GM12878 (cell line): ENCODE data around the gene UBE2L6. TPM values are rescaled to one million over a fixed set of nuclear protein-coding genes. Genes with fewer than 3 reads are reported as not detected.

Experiments
- BRCA1 ChIP-seq: IDR thresholded peaks from 2 replicates; pipeline ENCODE4 v1.6.1; 2011; ENCODE audit warnings: low read depth, low read length, improper control_type of control experiment
- CBX5 ChIP-seq: sonication (generic); IDR thresholded peaks from 2 replicates; pipeline ENCODE4 v1.6.1; 2016; ENCODE audit warnings: low read depth, moderate library complexity, mild to moderate bottlenecking, inconsistent platforms
- ELK1 ChIP-seq: IDR thresholded peaks from 2 replicates; pipeline ENCODE4 v1.6.1; 2012; ENCODE audit warnings: low read depth, low read length, improper control_type of control experiment
- FOS ChIP-seq: IDR thresholded peaks from 3 replicates; pipeline ENCODE4 v1.6.1; 2011; ENCODE audit warnings: borderline replicate concordance; ENCODE audit not compliant: insufficient read length; ENCODE audit errors: extremely low read depth
- IRF4 ChIP-seq: IDR thresholded peaks from 2 replicates; pipeline ENCODE4 v1.6.1; 2011; ENCODE audit warnings: low read depth, low read length
- JUND ChIP-seq: IDR thresholded peaks from 2 replicates; pipeline ENCODE4 v1.6.1; 2012; ENCODE audit warnings: low read depth, mild to moderate bottlenecking, low read length, improper control_type of control experiment, moderate library complexity
- MYB ChIP-seq: fragments of 150-350 bp; IDR thresholded peaks from 2 replicates; pipeline ENCODE4 v1.6.1; 2014; ENCODE audit warnings: mild to moderate bottlenecking, low read depth, low read length, borderline replicate concordance
- NFIC ChIP-seq: IDR thresholded peaks from 2 replicates; pipeline ENCODE4 v1.6.1; 2012; ENCODE audit warnings: low read depth, mild to moderate bottlenecking, inconsistent platforms, low read length, moderate library complexity
- NFXL1 ChIP-seq: fragments of 450-650 bp; IDR thresholded peaks from 2 replicates; pipeline ENCODE4 v1.6.1; 2017; ENCODE audit warnings: antibody characterized with exemption, mild to moderate bottlenecking, borderline replicate concordance
- PAX5 ChIP-seq: IDR thresholded peaks from 2 replicates; pipeline ENCODE4 v1.6.1; 2011; ENCODE audit warnings: low read depth, low read length, borderline replicate concordance
- SREBF2 ChIP-seq: IDR thresholded peaks from 2 replicates; pipeline ENCODE4 v1.6.1; 2012; ENCODE audit warnings: mild to moderate bottlenecking, low read length
- SUZ12 ChIP-seq: fragments of 200-600 bp; sonication (generic); IDR thresholded peaks from one replicate; pipeline ENCODE4 v1.6.1; 2018; ENCODE audit warnings: antibody characterized with exemption, mild to moderate bottlenecking; ENCODE audit not compliant: unreplicated experiment
- TAF1 ChIP-seq: IDR thresholded peaks from 2 replicates; pipeline ENCODE4 v1.6.1; 2011; ENCODE audit warnings: mild to moderate bottlenecking, low read depth, low read length, borderline replicate concordance
- YBX1 ChIP-seq: fragments of 450-650 bp; IDR thresholded peaks from 2 replicates; pipeline ENCODE4 v1.6.1; 2016; ENCODE audit warnings: antibody characterized with exemption
- ZBED1 ChIP-seq: IDR thresholded peaks from 2 replicates; pipeline ENCODE4 v1.6.1; 2016; ENCODE audit warnings: borderline replicate concordance
- ZNF384 ChIP-seq: IDR thresholded peaks from 2 replicates; pipeline ENCODE4 v1.6.1; 2012; ENCODE audit warnings: low read depth, mild to moderate bottlenecking, low read length, improper control_type of control experiment, borderline replicate concordance
- ZNF622 ChIP-seq: fragments of 450-650 bp; IDR thresholded peaks from 2 replicates; pipeline ENCODE4 v1.6.1; 2017; ENCODE audit warnings: mild to moderate bottlenecking, inconsistent platforms
- ZNF687 ChIP-seq: fragments of 450-650 bp; IDR thresholded peaks from 2 replicates; pipeline ENCODE4 v1.6.1; 2017; ENCODE audit warnings: mild to moderate bottlenecking, moderate library complexity
- polyA plus RNA-seq, 11 experiments: library from polyadenylated mRNA; depleted of rRNA in 4 of 11; unstranded in 6 of 11; stranded (reverse) in 5 of 11; fragments of >200 nt; fragmentation: Nextera tagmentation in 4 of 11; fragmentation: Illumina TruSeq in 1 of 11; extraction: Ambion mirVana in 4 of 11; extraction: Trizol in 1 of 11; gene quantifications; 1 replicate in 1 of 11; 2 replicates in 10 of 11; pipeline versions ENCODE4 v1.2.1 to v1.2.3, GENCODE V29; 2011 to 2016; ENCODE audit warnings: inconsistent platforms in 2 of 11, missing spikeins in 2 of 11, low read depth in 1 of 11
- total RNA-seq, 4 experiments: library from RNA; depleted of rRNA in 3 of 4; stranded (reverse); fragments of >200 nt in 3 of 4; fragmentation: Illumina TruSeq in 1 of 4; extraction: Trizol in 1 of 4; gene quantifications; 2 replicates each; pipeline versions ENCODE4 v1.2.1 to v1.2.3, GENCODE V29; 2013 to 2021
- TF ChIP-seq, protein P1 (sequence below): fragments of 450-650 bp; IDR thresholded peaks from 2 replicates; pipeline ENCODE4 v1.6.1; 2017; ENCODE audit warnings: mild to moderate bottlenecking, moderate library complexity
- TF ChIP-seq, protein P2 (sequence below): fragments of 450-650 bp; IDR thresholded peaks from 2 replicates; pipeline ENCODE4 v1.6.1; 2017; ENCODE audit warnings: low read depth, mild to moderate bottlenecking, moderate library complexity

The UBE2L6 gene
- total and polyA plus RNA-seq, 10 of the 15 experiments (the other 5 are each of a cell fraction or from before 2014, with no cell fraction given) = 114 to 295 (median 173) TPM

DNA sequence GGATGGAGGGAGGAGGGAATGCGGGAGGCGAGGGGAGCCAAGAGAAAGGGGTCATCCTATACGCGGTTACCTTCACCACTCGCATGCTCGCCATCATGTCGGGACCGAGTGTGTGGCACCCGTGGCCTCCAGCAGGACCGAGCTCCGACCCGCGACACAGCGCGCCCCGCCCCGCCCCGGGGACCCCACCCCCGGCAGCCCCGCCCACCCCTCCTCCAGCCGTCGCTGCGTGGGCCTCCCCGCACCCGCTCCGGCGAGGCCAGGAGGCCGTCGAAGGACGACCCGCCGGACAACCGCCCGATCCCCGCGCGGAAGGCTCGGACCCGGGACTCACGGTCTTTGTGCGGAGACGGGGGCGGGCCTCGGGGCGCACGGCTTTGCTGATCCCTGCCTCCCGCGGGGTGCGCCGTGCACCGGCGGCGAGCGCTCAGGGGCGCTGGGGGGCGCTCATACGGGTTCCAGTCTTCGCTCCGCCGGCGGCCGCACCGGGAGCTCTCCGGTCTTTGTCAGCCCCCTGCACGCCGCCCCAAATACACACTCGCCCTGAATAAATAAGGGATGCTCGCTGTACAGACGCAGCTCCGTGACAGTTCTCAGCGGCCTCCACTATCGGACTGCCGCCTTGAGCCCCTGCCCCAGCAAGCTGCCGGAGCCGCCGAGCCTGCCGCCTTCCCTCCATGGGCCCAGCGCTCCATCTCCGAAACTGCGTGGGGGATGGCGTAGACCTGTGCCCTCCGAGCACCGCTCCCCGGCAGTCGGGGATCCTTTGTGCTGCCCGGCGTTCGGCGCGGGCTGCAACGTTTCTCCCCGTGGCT, at the start of gene UBE2L6 (continued):
- TF ChIP-seq MYB (no peak), JUND (no peak), ZBED1 (no peak), CBX5 (0 out of 2 replicates have a peak, but pooled peaks have one; percentile 39), FOS (no peak), SUZ12 (no peak), ZNF622 (no peak), IRF4 (no peak), PAX5 (no peak), SREBF2 (no peak), ZNF687 (0 out of 2 replicates have a peak, but pooled peaks have one; percentile 9), ZNF384 (no peak), NFXL1 (no peak), TAF1 (no peak), BRCA1 (no peak), YBX1 (no peak), NFIC (no peak), ELK1 (no peak)
- TF ChIP-seq, protein P1, sequence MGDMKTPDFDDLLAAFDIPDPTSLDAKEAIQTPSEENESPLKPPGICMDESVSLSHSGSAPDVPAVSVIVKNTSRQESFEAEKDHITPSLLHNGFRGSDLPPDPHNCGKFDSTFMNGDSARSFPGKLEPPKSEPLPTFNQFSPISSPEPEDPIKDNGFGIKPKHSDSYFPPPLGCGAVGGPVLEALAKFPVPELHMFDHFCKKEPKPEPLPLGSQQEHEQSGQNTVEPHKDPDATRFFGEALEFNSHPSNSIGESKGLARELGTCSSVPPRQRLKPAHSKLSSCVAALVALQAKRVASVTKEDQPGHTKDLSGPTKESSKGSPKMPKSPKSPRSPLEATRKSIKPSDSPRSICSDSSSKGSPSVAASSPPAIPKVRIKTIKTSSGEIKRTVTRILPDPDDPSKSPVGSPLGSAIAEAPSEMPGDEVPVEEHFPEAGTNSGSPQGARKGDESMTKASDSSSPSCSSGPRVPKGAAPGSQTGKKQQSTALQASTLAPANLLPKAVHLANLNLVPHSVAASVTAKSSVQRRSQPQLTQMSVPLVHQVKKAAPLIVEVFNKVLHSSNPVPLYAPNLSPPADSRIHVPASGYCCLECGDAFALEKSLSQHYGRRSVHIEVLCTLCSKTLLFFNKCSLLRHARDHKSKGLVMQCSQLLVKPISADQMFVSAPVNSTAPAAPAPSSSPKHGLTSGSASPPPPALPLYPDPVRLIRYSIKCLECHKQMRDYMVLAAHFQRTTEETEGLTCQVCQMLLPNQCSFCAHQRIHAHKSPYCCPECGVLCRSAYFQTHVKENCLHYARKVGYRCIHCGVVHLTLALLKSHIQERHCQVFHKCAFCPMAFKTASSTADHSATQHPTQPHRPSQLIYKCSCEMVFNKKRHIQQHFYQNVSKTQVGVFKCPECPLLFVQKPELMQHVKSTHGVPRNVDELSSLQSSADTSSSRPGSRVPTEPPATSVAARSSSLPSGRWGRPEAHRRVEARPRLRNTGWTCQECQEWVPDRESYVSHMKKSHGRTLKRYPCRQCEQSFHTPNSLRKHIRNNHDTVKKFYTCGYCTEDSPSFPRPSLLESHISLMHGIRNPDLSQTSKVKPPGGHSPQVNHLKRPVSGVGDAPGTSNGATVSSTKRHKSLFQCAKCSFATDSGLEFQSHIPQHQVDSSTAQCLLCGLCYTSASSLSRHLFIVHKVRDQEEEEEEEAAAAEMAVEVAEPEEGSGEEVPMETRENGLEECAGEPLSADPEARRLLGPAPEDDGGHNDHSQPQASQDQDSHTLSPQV = no peak
- TF ChIP-seq, protein P2, sequence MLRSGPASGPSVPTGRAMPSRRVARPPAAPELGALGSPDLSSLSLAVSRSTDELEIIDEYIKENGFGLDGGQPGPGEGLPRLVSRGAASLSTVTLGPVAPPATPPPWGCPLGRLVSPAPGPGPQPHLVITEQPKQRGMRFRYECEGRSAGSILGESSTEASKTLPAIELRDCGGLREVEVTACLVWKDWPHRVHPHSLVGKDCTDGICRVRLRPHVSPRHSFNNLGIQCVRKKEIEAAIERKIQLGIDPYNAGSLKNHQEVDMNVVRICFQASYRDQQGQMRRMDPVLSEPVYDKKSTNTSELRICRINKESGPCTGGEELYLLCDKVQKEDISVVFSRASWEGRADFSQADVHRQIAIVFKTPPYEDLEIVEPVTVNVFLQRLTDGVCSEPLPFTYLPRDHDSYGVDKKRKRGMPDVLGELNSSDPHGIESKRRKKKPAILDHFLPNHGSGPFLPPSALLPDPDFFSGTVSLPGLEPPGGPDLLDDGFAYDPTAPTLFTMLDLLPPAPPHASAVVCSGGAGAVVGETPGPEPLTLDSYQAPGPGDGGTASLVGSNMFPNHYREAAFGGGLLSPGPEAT = no peak
